ENCODE data around the gene PSD4. TPM values are rescaled to one million over a fixed set of nuclear protein-coding genes. Genes with fewer than 3 reads are reported as not detected.
A peak's percentile ranks its signal among the peaks of the same experiment; 100 is the strongest.

Gene PSD4
- total RNA-seq, 1 donor from 2014 or later = 39.0 TPM

- peak overlapping the region; percentile 92 for H3K27ac ChIP-seq
- H3K4me3 ChIP-seq = no peak overlapping the region
- no peaks in the 10 kb centered on the region for H3K27me3 ChIP-seq
- peaks cover 41% of the 10 kb centered on the region for H3K4me1 ChIP-seq
- no peaks in the 10 kb centered on the region for H3K36me3 ChIP-seq
- intact Hi-C loops (cut with DNase I) = no loop called here
- no peak for DNase-seq (ENCODE audit: extremely low spot score in 2 of 2)
- TF ChIP-seq POLR2A (IDR thresholded peaks at IDR 0.05) (no peak), POLR2AphosphoS5 (IDR thresholded peaks at IDR 0.05; ENCODE audit: insufficient read depth in 1 of 2, low read depth in 1 of 2) (no peak)
- H3K9me3 ChIP-seq = no peaks in the 10 kb centered on the region
These were observed 35.4 kb downstream of the PSD4 start for GRCh38 chr2:113209011-113209645.

GRCh38 chr2:113209646-113210171 is 35.9 kb downstream of the PSD4 start:
- H3K36me3 ChIP-seq = no peaks in the 10 kb centered on the region
- TF ChIP-seq CTCF (IDR thresholded peaks at IDR 0.05) = no peak
- TF ChIP-seq POLR2A (IDR thresholded peaks at IDR 0.05) = no peak
- no peak for TF ChIP-seq POLR2AphosphoS5 (IDR thresholded peaks at IDR 0.05; ENCODE audit: insufficient read depth in 1 of 2, low read depth in 1 of 2)
- peak overlapping the region; percentile 92 for H3K27ac ChIP-seq
- no peak for DNase-seq (ENCODE audit: extremely low spot score in 2 of 2)
- H3K27me3 ChIP-seq = no peaks in the 10 kb centered on the region
- H3K4me1 ChIP-seq = peaks cover 41% of the 10 kb centered on the region
- no peaks in the 10 kb centered on the region for H3K9me3 ChIP-seq
- H3K4me3 ChIP-seq = no peak overlapping the region
- intact Hi-C loops (cut with DNase I) = no loop called here

GRCh38 chr2:113211226-113212105 is 37.7 kb downstream of the PSD4 start:
- H3K36me3 ChIP-seq = no peaks in the 10 kb centered on the region
- DNase-seq (ENCODE audit: extremely low spot score in 2 of 2) = no peak
- H3K4me1 ChIP-seq = peaks cover 43% of the 10 kb centered on the region
- H3K9me3 ChIP-seq = no peaks in the 10 kb centered on the region
- TF ChIP-seq POLR2AphosphoS5 (IDR thresholded peaks at IDR 0.05; ENCODE audit: insufficient read depth in 1 of 2, low read depth in 1 of 2) = peak in 1 of 2 donors; percentile 40
- TF ChIP-seq POLR2A (IDR thresholded peaks at IDR 0.05) = no peak
- peak overlapping the region; percentile 92 for H3K27ac ChIP-seq
- H3K27me3 ChIP-seq = no peaks in the 10 kb centered on the region
- peak overlapping the region in 1 of 2 donors; percentile 17 for H3K4me3 ChIP-seq
- intact Hi-C loops (cut with DNase I) = no loop called here

- intact Hi-C loops (cut with DNase I) = no loop called here
- peaks cover 53% of the 10 kb centered on the region for H3K4me1 ChIP-seq
- no peak for TF ChIP-seq CTCF (IDR thresholded peaks at IDR 0.05)
- no peak for TF ChIP-seq POLR2A (IDR thresholded peaks at IDR 0.05)
- no peak for TF ChIP-seq POLR2AphosphoS5 (IDR thresholded peaks at IDR 0.05; ENCODE audit: insufficient read depth in 1 of 2, low read depth in 1 of 2)
- no peaks in the 10 kb centered on the region for H3K9me3 ChIP-seq
- H3K27ac ChIP-seq = peak overlapping the region; percentile 92
- H3K4me3 ChIP-seq = peak overlapping the region in 1 of 2 donors; percentile 17
- DNase-seq (ENCODE audit: extremely low spot score in 2 of 2) = no peak
- no peaks in the 10 kb centered on the region for H3K27me3 ChIP-seq
- no peaks in the 10 kb centered on the region for H3K36me3 ChIP-seq
These were observed 38.7 kb downstream of the PSD4 start for GRCh38 chr2:113212245-113213060.

GRCh38 chr2:113213061-113213930 is 39.5 kb downstream of the PSD4 start:
- Histone ChIP-seq H3K36me3 (no peaks in the 10 kb centered on the region), H3K27ac (peak overlapping the region; percentile 92), H3K9me3 (no peaks in the 10 kb centered on the region), H3K4me3 (no peak overlapping the region), H3K27me3 (no peaks in the 10 kb centered on the region), H3K4me1 (peaks cover 61% of the 10 kb centered on the region)
- TF ChIP-seq CTCF (IDR thresholded peaks at IDR 0.05) = no peak
- TF ChIP-seq POLR2AphosphoS5 (IDR thresholded peaks at IDR 0.05; ENCODE audit: insufficient read depth in 1 of 2, low read depth in 1 of 2) = no peak
- TF ChIP-seq POLR2A (IDR thresholded peaks at IDR 0.05) = no peak
- intact Hi-C loops (cut with DNase I) = no loop called here
- DNase-seq (ENCODE audit: extremely low spot score in 2 of 2) = no peak

Measured in vagina (tissue), 2 donors.